Kidney glomerular epithelial cell (primary cell): ENCODE data around the gene CTNNA3.

Experiments used
- DNase-seq: peaks from one replicate; lab custom pipeline; 2025; lab: John Stamatoyannopoulos, UW

CTNNA3 gene

DNA sequence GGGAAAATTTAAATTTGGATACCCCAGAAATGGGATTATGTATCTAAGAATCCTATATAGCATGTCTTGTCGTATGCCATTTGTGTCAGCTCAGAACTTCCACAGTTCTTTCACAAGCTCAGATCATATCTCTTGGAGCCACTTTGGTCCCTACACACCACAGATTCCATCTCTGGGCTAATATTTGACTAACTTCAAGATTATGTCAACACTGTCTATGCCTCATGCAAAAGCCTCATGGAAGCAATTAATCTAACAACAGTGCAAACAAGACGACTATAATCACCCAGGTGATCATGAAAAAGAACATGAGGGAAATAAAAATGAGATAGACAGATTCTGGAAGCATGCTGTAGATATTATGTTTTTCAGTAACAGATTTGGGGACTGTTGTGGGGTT is 581.0 kb downstream of the CTNNA3 start:
- DNase-seq = peak; percentile 52

DNA sequence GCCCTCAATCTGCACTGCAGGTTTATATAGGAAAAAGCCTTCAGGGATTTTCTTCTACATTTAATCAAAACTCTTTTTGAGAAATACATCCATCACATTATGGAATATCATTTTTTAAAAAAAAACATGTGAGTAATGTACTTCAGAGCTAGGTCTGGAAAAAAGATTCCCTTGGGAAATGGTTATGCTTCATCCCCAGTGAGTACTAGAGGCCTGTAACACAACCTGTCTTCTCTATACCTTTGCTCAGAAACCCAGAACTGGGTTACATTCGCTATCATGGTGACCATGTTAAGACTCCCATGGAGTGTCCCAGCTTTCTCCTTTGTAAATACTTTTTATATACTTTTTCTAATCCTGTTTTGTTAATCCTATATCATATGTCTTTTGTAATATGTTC is 583.2 kb downstream of the CTNNA3 start:
- no peak for DNase-seq

DNA sequence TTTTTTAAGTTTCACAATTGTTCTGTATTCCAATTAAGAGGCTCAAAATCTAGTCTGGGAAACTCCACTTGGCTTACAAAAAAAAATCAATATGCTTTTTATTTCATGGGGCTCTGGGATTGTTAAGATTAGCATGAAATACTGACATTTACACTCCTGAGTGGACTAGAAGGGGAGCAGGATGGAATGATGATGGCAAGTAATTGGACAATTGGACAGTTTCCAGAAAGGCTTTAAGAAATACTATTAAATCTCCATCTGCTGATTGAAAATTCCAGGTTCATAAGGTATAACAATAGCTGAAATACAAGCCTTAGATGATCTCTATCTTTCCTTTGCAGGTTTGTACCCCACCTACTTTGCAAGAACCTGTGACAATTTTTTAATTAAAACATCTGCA is 585.7 kb downstream of the CTNNA3 start:
- no peak for DNase-seq

DNA sequence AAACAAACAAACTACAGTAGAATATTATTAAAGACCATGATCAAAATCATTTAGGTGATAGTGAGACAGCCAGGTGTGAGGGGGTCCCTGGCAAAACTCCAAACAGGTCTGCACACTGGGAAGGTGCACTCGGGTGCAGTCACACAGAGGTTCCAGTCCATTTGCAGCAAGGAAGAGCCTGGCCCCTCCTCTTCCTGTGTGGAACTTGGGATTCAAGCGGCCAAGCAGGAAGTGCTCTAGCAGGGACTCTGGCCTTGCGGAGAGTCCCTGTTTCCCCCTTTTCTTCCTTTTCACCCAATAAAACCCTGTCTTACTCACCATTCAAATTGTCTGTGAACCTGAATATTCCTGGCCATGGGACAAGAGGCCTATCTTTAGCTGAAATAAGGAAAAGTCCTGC is 588.3 kb downstream of the CTNNA3 start:
- DNase-seq = no peak

DNA sequence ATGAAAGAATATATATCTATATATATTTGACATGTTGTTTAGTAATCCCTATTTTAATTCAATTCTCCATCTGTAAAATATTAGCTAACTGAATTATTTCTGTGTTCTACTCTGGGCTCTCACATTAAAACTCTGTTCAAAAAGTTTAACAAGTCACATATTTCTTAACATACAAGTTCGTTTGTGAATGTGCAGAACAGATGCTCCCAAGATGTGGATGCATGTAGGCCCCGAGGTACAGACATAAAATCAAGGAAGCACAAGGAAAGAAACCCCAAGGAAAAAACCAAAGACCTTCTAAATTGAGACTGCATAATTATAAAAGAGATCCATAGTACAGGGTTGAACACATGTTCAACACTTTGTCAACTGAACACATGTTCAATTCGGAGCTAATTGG is 595.0 kb downstream of the CTNNA3 start:
- DNase-seq = no peak

DNA sequence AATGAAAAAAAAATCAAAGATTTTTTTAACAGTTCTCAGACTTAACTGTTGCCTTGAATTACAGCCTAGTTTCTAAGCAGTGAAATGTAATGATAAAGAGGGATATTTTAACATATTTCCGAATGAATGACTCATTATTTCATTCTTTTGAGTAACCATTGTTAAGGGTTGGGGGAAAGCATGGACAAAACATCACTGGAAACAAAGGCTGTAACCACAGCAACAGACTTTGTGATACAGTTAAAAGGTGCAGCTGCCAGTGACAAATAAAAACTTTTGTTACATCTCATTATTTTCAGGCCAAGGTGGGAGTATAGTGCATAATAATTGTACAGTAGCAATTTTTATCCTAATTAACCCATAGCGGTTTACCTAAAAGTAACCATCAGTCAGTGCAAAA is 597.5 kb downstream of the CTNNA3 start:
- DNase-seq = no peak

DNA sequence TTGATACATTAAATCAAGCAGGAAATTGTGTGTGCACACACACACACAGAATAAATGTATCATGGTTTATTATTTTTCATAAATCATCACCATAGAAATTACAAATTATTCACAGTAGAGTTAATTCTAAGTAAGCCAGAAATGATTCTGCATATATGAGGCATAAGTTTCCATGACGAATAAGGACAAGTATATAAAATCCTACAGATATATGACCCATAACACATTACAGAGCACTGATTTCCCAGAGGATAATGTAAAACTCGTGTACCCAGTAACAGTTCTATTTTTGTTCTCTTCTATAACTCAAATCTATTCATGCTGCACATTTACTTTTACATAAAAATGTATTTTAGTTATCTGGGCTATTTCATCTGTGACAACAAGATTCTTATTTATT is 600.5 kb downstream of the CTNNA3 start:
- DNase-seq = no peak

DNA sequence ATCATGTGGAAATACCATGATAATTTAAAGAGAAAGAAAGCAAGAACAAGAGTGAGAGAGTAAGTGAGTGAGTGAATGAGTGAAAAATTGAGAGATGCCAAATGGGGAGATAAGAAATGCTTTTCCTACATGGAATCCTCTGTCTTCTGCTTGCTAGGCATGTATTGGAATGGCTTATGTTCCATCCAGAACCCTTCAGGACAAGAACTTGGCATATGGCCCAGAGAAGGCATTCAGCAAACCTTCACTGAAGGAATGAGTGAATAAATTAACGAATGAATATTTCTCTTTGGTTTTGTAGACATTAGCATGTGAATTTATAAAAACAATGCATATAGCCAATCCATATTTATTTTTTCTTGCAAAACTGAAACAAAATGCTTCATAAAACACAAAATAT is 608.0 kb downstream of the CTNNA3 start:
- DNase-seq = no peak

DNA sequence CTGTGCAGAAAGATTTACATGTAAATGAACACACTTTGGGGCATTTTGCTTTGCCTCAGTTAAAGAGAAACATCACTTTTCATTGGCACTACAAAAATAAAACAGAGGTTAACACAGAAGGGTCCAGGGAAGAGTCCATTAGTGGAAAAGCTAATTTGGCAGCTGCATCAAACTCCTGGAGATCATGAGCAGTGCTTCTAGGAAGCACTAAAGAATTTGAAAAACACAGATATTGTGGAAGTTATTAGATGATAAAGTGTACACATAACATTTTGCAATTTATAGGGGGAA is 608.9 kb downstream of the CTNNA3 start:
- DNase-seq = no peak

DNA sequence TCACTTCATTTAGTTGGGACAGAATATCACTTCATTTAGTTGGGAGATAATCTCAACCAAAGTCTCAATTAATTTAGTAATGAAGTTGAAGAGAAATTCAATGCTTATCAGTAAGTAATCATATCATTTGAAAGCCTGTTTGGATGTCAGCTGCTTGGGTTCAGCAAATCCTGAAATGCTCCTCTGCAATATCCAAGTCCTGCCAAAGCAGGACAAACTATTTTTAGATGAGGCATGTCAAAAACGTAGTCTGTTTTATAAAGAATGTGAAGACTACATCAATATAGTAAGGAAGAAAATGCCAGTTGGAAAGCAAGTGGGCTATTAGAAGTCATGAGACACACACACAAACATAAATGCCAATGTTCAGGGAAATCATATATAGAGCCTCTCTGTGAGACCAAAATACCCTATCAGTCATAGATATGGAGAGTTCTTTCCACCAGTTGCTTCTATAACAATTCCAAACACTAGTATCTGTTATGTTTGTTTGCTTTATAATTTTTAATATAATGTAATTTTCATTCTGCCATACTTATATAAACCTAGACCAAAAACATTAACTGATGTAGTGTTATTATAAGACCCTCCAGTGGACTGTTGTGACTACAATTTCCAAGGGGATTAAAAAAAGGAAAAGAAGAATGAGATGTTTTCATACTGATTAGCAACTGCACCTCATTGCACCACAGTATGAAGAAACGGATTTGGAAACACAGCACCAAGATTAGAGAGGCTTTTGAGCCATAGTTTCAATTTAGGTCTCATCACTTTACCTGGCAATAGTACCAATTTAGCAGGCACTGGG is 609.5 kb downstream of the CTNNA3 start:
- DNase-seq = no peak

DNA sequence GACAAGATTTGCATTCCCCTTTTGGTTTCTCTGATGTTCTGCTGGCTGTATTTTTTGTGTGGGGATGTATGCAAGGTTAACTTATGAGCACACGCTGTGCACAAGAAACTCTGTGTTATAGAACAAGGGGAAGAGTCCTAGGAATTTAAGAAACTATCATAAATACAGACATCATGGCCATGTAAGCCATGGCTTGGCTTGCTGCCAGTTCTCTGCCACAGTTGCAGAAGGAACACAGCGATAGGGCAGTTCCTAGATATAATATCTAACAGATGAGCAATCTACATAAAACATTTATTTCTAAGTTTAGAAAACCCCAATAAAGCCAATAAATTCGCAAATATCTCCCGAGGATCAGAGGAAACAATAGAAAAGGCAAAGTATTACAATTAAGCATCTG is 616.9 kb downstream of the CTNNA3 start:
- DNase-seq = no peak

DNA sequence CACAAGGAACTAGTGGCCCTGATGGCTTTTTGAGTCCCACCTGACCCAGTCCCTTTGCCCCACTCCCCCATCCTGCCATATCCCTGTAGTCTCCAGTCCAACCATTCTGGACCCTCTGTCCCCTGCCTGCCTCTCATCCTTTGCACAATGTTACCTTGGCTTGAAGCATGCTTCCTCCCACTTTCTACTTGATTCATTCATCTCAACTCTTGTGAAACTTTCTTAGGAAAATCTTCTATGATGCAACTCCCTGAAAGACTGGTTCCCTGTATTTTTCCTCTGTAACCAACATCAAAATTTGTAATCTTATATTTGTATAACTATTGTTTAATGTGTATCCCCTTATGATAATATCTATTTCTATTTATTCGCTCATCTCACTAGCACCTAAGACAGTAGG is 618.6 kb downstream of the CTNNA3 start:
- DNase-seq = no peak

DNA sequence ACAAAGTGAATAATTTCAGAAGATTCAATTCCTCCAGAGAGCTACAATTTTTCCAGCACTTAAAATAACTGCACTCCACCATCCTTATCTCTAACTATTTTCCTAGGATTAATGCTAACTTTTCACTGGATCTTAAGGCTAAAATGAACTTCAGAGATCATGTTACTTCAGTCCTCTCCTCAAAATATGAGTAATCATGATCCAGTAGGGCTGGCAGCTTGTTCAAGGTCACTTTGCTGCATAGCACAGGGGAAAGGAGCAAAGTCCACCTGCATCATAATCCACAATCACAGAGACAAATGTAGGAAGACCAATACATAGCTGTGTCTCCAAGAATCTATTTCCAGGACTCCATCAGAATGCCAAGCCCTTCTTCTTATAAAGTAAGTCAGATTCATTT is 619.9 kb downstream of the CTNNA3 start:
- no peak for DNase-seq

DNA sequence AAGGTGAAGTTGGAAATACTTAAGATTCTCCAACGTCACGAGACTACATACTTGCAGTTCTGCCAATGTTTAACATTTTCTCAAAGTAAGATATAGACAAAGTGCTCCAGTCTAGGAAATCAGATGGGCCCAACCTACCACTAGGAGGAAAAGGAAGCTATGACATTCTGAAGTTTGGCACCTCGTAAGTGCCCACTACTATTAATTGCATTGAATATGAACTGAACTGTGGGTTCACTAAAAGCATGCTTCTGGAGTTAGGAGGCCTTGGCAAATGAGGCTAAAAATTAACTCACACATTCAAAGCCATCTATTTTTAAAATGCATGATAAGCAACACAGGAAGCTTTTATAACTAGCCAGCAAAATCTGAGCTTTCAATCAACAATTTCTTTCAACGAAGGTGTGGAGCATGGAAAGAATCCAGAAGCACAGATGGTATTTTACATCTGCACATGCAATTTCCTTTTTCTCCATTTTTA is 620.5 kb downstream of the CTNNA3 start:
- no peak for DNase-seq

DNA sequence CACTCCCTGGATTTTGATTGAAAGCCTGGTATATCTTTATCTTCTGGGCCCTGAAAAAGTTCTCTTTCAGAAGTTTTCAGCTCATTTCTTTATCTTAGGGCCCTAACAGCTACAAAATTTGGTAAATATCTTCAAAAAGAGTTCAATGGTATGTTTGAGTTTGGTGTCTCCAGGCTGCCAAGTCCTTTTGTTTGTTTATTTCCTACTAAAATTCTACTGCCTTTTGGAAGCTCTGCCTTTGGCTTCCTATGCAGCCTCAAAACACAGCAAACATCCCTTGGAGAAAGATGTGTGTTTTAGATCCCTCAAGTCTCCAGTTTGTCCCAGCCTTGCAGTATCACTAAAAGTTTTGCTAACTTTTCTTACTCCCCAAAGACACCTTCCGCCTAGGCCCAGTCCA is 623.3 kb downstream of the CTNNA3 start:
- no peak for DNase-seq

DNA sequence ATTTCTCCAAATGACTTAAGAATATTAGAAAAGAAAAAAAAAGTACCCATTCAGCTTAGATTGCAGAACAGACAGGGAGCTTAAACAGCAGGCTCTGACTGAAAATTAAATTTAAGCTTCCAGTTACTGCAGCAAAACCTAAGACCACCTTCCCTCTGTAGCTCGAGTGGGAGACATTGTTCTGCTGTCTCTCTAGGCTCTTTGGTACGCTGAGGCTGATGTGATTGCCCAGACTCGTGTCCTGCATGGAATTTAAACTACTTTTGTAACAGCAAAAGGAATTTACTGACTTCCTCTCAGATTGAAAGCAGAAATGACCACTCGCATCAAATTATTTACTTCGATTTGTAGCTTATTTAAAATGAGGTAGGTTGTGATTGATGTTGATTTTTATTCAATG is 645.6 kb downstream of the CTNNA3 start:
- no peak for DNase-seq

DNA sequence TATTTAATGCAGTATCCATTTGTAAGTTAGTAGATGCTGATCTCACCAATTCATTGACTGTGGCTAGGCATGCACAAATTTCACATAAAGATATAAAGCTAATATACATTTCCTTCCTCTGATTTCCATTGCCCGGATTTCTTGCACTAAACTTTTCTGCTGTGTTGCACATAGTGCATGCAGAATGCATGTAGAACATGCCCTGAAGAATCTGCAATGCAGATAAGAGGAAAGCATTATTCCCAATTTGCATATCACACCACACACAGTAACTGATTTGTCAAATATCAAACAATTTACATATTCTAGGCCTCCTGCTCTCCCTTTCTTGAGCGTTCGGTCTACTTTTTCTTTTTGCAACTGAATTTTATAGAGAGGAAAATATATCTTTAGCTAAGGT is 646.0 kb downstream of the CTNNA3 start:
- DNase-seq = no peak

DNA sequence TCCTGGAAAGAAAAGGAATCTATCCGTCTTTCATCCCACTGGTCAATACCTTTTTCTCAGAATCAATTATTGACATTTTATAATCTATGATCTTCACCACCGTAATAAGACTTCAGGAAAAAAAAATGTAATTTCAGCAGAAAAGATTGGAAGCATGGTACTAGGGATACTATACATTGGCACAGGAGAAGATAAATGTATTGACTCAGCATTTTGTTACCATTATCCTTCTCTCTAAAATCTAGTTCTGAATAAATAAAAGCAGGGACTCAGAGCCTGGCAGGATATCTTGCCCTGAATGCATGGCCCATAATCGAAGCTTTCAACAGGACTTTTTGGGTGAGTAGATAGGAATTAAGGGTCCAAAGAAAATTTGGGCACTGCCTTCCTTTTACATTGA is 649.5 kb downstream of the CTNNA3 start:
- no peak for DNase-seq

DNA sequence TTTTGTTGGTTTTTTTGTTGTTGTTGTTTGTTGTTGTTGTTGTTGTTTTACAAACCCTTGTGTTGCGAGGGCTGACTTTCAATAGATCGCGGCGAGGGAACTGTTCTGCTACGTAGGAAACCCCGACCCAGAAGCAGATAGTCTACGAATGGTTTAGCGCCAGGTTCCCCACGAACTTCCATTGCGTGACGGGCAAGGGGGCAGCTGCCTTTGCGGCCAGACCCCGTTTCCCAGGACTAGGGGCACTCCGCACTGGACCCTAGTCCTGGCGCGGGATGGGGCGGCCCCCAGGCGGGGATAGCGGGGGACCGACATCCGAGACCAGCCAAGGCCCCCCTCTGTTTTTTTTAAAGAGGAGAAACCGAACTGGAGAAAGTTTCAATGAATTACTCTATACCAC is 650.6 kb downstream of the CTNNA3 start:
- DNase-seq = no peak

DNA sequence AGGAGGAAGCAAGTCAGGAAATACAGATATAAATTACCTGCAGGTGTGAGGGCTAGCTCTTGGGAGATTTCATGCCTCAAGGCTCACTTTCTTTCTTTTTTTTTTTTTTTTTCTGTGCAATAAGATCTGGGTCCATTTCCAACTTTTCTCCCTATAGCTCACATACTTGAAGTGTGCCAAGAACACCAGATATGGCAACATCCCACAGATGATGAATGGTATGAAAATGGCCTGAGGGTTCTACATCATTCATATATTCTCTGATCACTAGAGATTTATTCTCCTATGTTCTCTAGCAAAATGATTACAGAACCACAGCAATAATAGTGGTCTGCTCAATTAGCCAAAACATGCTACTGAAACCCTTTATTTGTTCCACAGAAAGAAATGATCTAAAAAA is 653.0 kb downstream of the CTNNA3 start:
- no peak for DNase-seq

DNA sequence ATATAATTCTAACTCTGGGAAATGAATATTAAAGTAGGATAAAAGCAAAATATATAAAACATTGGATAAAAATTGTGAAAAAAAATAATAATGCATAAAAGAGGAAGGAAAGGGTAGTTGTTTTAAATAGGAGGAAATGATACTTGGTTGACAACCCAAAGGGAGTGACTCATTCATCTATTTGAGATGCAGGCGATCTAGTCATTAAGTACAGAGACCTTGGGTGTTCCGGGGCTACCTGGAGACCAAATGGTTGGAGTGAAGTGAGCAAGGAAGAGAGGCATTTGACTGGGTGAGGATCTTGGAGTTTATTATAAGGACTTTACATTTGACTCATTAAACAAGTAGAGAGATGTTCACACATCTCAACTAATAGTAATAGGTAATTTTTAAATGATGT is 659.2 kb downstream of the CTNNA3 start:
- no peak for DNase-seq

DNA sequence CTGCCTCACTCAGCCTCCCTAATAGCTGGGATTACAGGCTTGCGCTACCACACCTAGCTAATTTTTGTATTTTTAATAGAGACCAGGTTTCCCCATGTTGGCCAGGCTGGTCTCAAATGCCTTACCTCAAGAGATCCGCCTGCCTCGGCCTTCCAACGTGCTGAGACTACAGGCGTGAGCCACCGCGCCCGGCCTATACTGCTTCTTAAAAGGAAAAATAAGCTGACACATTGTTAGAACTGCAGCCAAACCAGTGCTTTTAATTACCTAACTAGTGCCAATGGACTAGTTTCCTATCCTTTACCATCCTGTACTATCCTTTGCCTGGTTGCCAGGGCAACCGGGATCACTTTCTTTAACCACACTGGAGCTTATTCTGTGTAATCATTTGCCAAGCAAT is 662.1 kb downstream of the CTNNA3 start:
- no peak for DNase-seq

DNA sequence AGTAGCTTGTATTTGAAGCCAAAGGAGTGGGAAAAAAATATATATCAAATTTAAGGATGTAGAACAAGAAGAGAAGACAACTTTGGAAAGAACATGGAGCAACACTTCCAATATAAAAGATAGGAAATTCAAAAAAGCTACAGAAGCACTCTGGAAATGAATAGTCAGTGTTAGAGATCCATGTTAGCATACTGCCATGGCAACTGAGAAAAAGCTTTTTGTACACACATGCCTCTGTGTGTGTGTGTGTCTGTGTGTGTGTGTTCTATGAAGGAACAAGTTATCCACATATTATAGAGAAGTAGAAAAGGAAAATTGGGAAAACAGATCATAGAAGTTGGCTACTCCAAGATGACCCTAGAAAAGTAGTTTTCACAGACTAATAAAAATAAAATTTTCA is 673.9 kb downstream of the CTNNA3 start:
- no peak for DNase-seq

DNA sequence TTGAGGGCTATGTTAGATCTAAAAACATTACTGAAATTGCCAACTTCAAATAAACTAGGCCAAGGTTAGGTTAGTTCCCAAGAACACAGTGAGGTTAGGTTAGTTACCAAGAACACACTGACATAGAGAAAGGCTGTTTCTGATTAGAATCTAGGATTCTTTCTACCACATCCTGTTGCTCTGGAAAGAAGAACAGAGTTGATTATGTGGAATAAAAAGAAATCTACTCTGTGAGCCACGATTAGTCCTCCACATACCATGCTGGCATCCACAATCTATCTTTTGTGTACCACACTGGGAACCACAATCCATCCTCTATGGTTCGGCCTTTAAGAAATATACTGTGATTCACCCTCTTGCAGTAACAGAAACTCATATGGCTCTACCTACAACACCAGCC is 678.8 kb downstream of the CTNNA3 start:
- no peak for DNase-seq

DNA sequence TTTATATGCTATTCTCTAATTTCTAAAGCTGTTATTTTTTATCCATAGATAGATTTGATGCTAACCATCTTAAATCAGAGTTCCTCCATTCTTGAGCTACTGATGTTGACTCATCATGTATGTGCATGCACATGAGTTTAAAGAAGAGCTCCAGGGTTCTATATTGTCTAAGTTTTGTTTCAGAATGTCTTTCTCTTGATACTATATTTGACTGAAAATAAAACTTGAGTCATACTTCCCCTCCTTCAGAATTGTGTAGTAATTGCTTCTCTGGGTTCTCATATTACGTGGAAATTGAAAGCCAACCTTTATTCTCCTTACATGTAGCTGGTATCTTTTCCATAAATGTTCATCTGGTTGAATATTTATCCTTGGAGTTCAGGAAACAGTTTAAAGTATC is 680.8 kb downstream of the CTNNA3 start:
- no peak for DNase-seq
